Body of pancreas (tissue), 4 donors: ENCODE data around the gene KLHDC2.

Experiments used
- CTCF ChIP-seq, 7 experiments: fragments of 450-650 bp in 4 of 7; fragments of 200-600 bp in 3 of 7; sonication (generic) in 3 of 7; IDR thresholded peaks; one replicate each; pipeline ENCODE4 v1.5.1; 2016 to 2019; ENCODE audit warnings: antibody characterized with exemption in 7 of 7
- POLR2A ChIP-seq, 3 donors: fragments of 450-650 bp; IDR thresholded peaks; one replicate each; pipeline ENCODE4 v1.6.1; 2016; ENCODE audit warnings: antibody characterized with exemption in 3 of 3, mild to moderate bottlenecking in 2 of 3

GRCh38 chr14:49767571-49768300 is at the start of gene KLHDC2:
- TF ChIP-seq CTCF (IDR thresholded peaks at IDR 0.05) (peak in 5 of 7 experiments; percentile 12 to 86 (median 33)), POLR2A (IDR thresholded peaks at IDR 0.05) (peak; percentile 80 to 98 (median 90))
